B cell (primary cell): ENCODE data around the gene ARHGEF39. TPM values are rescaled to one million over a fixed set of nuclear protein-coding genes. Genes with fewer than 3 reads are reported as not detected.

Source experiments
- ATAC-seq: fragments of 200-7000 bp; cut with Tn5 transposase; one replicate; pipeline ENCODE4 v1.10.0; 2021; ENCODE audit warnings: low read depth, mild to moderate bottlenecking, moderate number of reproducible peaks, moderate library complexity
- CTCF ChIA-PET: fragments of 350-600 bp; sonication (Branson Sonifier 250); formaldehyde crosslinking; loops from one replicate; lab custom pipeline; 2021; ENCODE audit warnings: antibody characterized with exemption, inconsistent platforms; lab: Charles Lee
- POLR2A ChIA-PET: fragments of 350-600 bp; sonication (Branson Sonifier 250); formaldehyde crosslinking; loops from one replicate; lab custom pipeline; 2021; ENCODE audit warnings: antibody characterized with exemption; lab: Charles Lee
- DNase-seq: peaks from one replicate; pipeline ENCODE4 v3.0.0; 2013
- H2AFZ ChIP-seq: 2 replicates; pipeline ENCODE4 v1.6.1; 2012; ENCODE audit warnings: mild to moderate bottlenecking, low read depth, low read length; ENCODE audit not compliant: insufficient read depth, poor library complexity, severe bottlenecking
- H3K27ac ChIP-seq, 2 donors: 1 replicate in 1 of 2; 2 replicates in 1 of 2; pipeline ENCODE4 v1.5.1; 2012 to 2013; ENCODE audit warnings: low read length in 2 of 2, mild to moderate bottlenecking in 2 of 2, moderate library complexity in 1 of 2
- H3K27me3 ChIP-seq, 4 experiments: fragments of 200-600 bp in 1 of 4; sonication (generic) in 1 of 4; replicated peaks in 1 of 4; 1 replicate in 2 of 4; 2 replicates in 2 of 4; pipeline versions ENCODE4 v1.6.1 to v1.7.0; 2013 to 2016; ENCODE audit warnings: low read length in 3 of 4, mild to moderate bottlenecking in 2 of 4, mixed read lengths in 1 of 4, moderate library complexity in 1 of 4; ENCODE audit not compliant: insufficient read depth in 4 of 4, control insufficient read depth in 3 of 4; ENCODE audit errors: control extremely low read depth in 1 of 4
- H3K36me3 ChIP-seq, 2 experiments: replicated peaks in 1 of 2; 1 replicate in 1 of 2; 2 replicates in 1 of 2; pipeline versions ENCODE4 v1.6.1 to v1.7.1; 2013; ENCODE audit warnings: low read length in 1 of 2; ENCODE audit not compliant: insufficient read depth in 2 of 2, control insufficient read depth in 1 of 2; ENCODE audit errors: control extremely low read depth in 1 of 2, extremely low read depth in 1 of 2
- H3K4me1 ChIP-seq, 2 donors: fragments of 200-600 bp in 1 of 2; sonication (generic) in 1 of 2; 1 replicate in 1 of 2; 2 replicates in 1 of 2; pipeline versions ENCODE4 v1.5.1 to v1.6.1; 2013 to 2017; ENCODE audit warnings: low read length in 2 of 2; ENCODE audit not compliant: control insufficient read depth in 2 of 2, insufficient read depth in 2 of 2
- H3K4me2 ChIP-seq: replicated peaks from 2 replicates; pipeline ENCODE3; 2012; ENCODE audit warnings: mild to moderate bottlenecking, low read depth, low read length; ENCODE audit not compliant: poor library complexity, severe bottlenecking
- H3K4me3 ChIP-seq, 5 experiments: fragments of 200-600 bp in 1 of 5; sonication (generic) in 1 of 5; 1 replicate in 3 of 5; 2 replicates in 2 of 5; pipeline versions ENCODE4 v1.5.1 to v1.7.0; 2011 to 2016; ENCODE audit warnings: low read length in 4 of 5, mild to moderate bottlenecking in 4 of 5, low read depth in 2 of 5, control low read depth in 1 of 5, moderate library complexity in 1 of 5; ENCODE audit not compliant: insufficient read depth in 1 of 5; ENCODE audit errors: control extremely low read depth in 1 of 5, extremely low read depth in 1 of 5
- H3K79me2 ChIP-seq: fragments of 200-600 bp; sonication (generic); one replicate; pipeline ENCODE4 v1.6.0; 2016; ENCODE audit warnings: low read length; ENCODE audit not compliant: control insufficient read depth, insufficient read depth
- H3K9ac ChIP-seq: fragments of 200-600 bp; sonication (generic); 2 replicates; pipeline ENCODE4 v1.6.1; 2017; ENCODE audit warnings: mild to moderate bottlenecking, low read length, moderate library complexity
- H3K9me3 ChIP-seq, 3 donors: one replicate each; pipeline versions ENCODE4 v1.6.1 to v1.7.1; 2013; ENCODE audit warnings: low read length in 2 of 3; ENCODE audit not compliant: control insufficient read depth in 2 of 3, insufficient read depth in 1 of 3; ENCODE audit errors: control extremely low read depth in 1 of 3
- H4K20me1 ChIP-seq: 2 replicates; pipeline ENCODE4 v1.6.0; 2012; ENCODE audit warnings: mild to moderate bottlenecking, low read length; ENCODE audit not compliant: insufficient read depth, control insufficient read depth, poor library complexity, severe bottlenecking
- H3K27ac Mint-ChIP-seq: one replicate; pipeline ENCODE4 v1.8.0; 2021; ENCODE audit warnings: mixed read lengths
- H3K27me3 Mint-ChIP-seq: one replicate; pipeline ENCODE4 v1.8.0; 2021; ENCODE audit warnings: mixed read lengths
- H3K4me1 Mint-ChIP-seq: one replicate; pipeline ENCODE4 v1.8.0; 2021; ENCODE audit warnings: mixed read lengths
- H3K4me3 Mint-ChIP-seq: one replicate; pipeline ENCODE4 v1.8.0; 2021; ENCODE audit warnings: mixed read lengths
- H3K9me3 Mint-ChIP-seq: one replicate; pipeline ENCODE4 v1.8.0; 2022; ENCODE audit warnings: mixed read lengths; ENCODE audit not compliant: insufficient read depth
- EZH2 ChIP-seq: IDR thresholded peaks from 2 replicates; pipeline ENCODE4 v1.6.1; 2012; ENCODE audit warnings: borderline replicate concordance, low read depth, mild to moderate bottlenecking, moderate library complexity, low read length; ENCODE audit not compliant: insufficient read depth, poor library complexity, severe bottlenecking
- WGBS: methylation state at CpG from one replicate; pipeline ENCODE4 v1.1.5; 2013; ENCODE audit warnings: missing lambda C conversion rate; ENCODE audit not compliant: insufficient coverage; 5-methylcytosine and 5-hydroxymethylcytosine counted together
- intact Hi-C: fragments of 100-400 bp; cut with micrococcal nuclease; formaldehyde crosslinking; loops from one replicate; pipeline ENCODE4 v1.10.0; 2022
- polyA plus RNA-seq: library from polyadenylated mRNA; depleted of rRNA; stranded (reverse); fragments of >200 nt; gene quantifications from 2 replicates; pipeline ENCODE4 v1.2.3, GENCODE V29; 2012
- total RNA-seq, 2 donors: library from RNA; stranded (reverse); fragments of 120-200 nt in 1 of 2; gene quantifications; 1 replicate in 1 of 2; 2 replicates in 1 of 2; pipeline versions ENCODE4 v1.2.3 to v1.2.4, GENCODE V29; 2013 to 2022
- TF ChIP-seq, protein P1 (sequence below): fragments of 200-600 bp; IDR thresholded peaks from one replicate; pipeline ENCODE4 v1.8.0; 2022; ENCODE audit warnings: antibody characterized with exemption, mild to moderate bottlenecking

Gene ARHGEF39
- total and polyA plus RNA-seq, 2 donors (not counting 1 experiment from before 2014, with no cell fraction given), result 0.40 to 0.62 TPM

GRCh38 chr9:35619800-35620158 is 45.2 kb downstream of the ARHGEF39 start:
- ChIA-PET POLR2A (interaction anchor here (0.6 to 7.1 kb wide), 15 partner anchors 8 to 548 kb away, joined by 3 to 114 read pairs (median 9); partner anchors contain the start of genes ARHGEF39, CCDC107, CREB3 and RMRP), CTCF (interaction anchor here (0.8 to 14.3 kb wide), 14 partner anchors 8 to 228 kb away, joined by 3 to 357 read pairs (median 8); partner anchors contain the start of genes ARHGEF39, CCDC107, CREB3 and RMRP)
- Histone ChIP-seq H3K4me1 (peaks cover 59 to 76% of the 10 kb centered on the region in 2 donors), H3K27ac (peak overlapping the region; percentile 95 to 97), H4K20me1 (peaks cover 20% of the 10 kb centered on the region), H3K27me3 (no peaks in the 10 kb centered on the region), H3K4me2 (peak overlapping the region; percentile 76), H2AFZ (no peak overlapping the region), H3K36me3 (peaks cover 0 to 18% of the 10 kb centered on the region in 2 experiments), H3K9ac (peak overlapping the region; percentile 93), H3K79me2 (peaks cover 32% of the 10 kb centered on the region), H3K9me3 (no peaks in the 10 kb centered on the region), H3K4me3 (peak overlapping the region in 4 of 5 experiments; percentile 80 to 91 (median 88))
- peaks cover 79% of the 10 kb centered on the region for H3K4me1 Mint-ChIP-seq
- no peaks in the 10 kb centered on the region for H3K27me3 Mint-ChIP-seq
- peak overlapping the region; percentile 86 for H3K27ac Mint-ChIP-seq
- H3K9me3 Mint-ChIP-seq, result no peaks in the 10 kb centered on the region
- WGBS, result no CpG with 5 or more reads among the region's 2 CpGs
- peak overlapping the region; percentile 86 for H3K4me3 Mint-ChIP-seq
- no peak for TF ChIP-seq EZH2
- TF ChIP-seq, protein P1, sequence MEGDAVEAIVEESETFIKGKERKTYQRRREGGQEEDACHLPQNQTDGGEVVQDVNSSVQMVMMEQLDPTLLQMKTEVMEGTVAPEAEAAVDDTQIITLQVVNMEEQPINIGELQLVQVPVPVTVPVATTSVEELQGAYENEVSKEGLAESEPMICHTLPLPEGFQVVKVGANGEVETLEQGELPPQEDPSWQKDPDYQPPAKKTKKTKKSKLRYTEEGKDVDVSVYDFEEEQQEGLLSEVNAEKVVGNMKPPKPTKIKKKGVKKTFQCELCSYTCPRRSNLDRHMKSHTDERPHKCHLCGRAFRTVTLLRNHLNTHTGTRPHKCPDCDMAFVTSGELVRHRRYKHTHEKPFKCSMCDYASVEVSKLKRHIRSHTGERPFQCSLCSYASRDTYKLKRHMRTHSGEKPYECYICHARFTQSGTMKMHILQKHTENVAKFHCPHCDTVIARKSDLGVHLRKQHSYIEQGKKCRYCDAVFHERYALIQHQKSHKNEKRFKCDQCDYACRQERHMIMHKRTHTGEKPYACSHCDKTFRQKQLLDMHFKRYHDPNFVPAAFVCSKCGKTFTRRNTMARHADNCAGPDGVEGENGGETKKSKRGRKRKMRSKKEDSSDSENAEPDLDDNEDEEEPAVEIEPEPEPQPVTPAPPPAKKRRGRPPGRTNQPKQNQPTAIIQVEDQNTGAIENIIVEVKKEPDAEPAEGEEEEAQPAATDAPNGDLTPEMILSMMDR, result no peak
- no peak for DNase-seq
- intact Hi-C loops, result loop anchor here (1.0 kb wide), 5 partner anchors 15 to 77 kb away; partner anchors contain the start of genes CCDC107 and RMRP
- ATAC-seq, result peak; percentile 70
